Stomach (tissue), 4 donors: ENCODE results near the gene PDIA5.

Source experiments
- CTCF ChIP-seq, 7 experiments: fragments of 450-650 bp in 4 of 7; fragments of 200-600 bp in 3 of 7; sonication (generic) in 3 of 7; IDR thresholded peaks; one replicate each; pipeline ENCODE4 v1.5.1; 2016 to 2019; ENCODE audit warnings: antibody characterized with exemption in 7 of 7, control low read depth in 2 of 7, mild to moderate bottlenecking in 1 of 7
- EP300 ChIP-seq: sonication (generic); formaldehyde crosslinking; IDR thresholded peaks from one replicate; pipeline ENCODE4 v1.6.1; 2017; ENCODE audit warnings: antibody characterized with exemption
- POLR2A ChIP-seq, 4 donors: fragments of 450-650 bp; IDR thresholded peaks; one replicate each; pipeline ENCODE4 v1.6.1; 2016; ENCODE audit warnings: antibody characterized with exemption in 4 of 4, control low read depth in 2 of 4, mild to moderate bottlenecking in 1 of 4, moderate library complexity in 1 of 4
- POLR2AphosphoS5 ChIP-seq, 3 donors: sonication (generic); formaldehyde crosslinking; IDR thresholded peaks; one replicate each; pipeline ENCODE4 v1.6.1; 2016; ENCODE audit warnings: antibody characterized with exemption in 3 of 3

DNA sequence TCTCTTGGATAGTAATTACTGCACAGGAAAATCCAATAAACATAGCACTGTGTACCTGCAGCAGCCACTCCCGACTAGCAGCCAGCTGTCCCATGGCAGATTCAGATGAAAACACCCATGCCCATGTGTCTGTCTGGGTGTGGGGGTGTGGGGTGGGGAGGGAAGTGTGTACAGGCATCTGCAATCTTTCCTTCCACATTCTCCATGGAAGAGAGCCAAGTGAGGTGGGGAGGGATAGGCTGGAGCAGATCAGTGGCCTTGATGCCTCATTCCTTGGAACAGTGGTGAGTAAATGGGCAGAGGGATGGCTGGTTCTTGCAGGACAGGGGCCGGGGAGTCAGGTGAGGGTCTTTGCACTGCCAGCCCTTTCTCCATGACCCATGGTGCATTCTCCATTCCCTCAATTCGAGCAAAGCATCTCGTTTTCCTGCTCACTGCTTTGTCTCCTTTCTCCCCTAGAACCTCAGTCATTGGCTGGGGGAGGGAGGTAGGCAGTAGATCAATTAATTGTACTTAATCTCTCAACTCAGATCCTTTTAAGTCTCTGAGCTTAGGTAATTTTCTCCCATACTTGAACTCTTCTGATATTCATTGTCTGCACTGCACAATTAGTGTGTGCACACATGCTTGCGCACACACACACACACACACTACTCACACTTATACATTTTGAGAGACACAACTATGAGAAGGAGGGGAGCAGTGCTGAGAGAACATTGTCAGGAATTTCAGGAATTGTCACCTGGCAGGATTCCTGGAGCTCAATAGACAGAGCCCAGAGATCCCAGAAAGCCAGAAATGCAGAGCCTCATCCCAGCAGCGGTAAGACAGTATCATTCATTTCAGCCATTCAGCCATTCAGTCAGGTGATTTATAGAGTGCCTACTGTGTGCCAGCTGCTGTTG is 31.9 kb downstream of the PDIA5 start:
- TF ChIP-seq CTCF (IDR thresholded peaks at IDR 0.05) (no peak), POLR2A (IDR thresholded peaks at IDR 0.05) (no peak), POLR2AphosphoS5 (IDR thresholded peaks at IDR 0.05) (no peak), EP300 (no peak)
